ENCODE results near the gene RYK.
"Not testable (repeated sequence)": the region's sequence is repeated elsewhere in the genome, so short reads cannot be mapped to it uniquely, and the experiment has no call there.

RYK gene

DNA sequence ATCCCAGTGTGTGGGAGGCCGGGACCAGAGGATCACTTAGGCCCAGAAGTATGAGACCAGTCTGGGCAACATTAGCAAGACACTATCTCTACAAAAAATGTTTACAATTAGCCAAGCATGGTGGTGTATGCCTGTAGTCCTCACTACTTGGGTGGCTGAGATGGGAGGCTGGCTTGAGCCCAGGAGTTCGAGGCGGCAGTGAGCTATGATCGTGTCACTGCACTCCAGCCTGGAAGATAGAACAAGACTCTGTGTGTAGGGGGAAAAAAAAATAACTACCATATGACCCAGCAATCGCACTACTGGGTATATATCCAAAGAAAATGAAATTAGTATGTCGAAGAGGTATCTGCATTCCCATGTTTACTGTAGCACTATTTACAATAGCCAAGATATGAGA, 22.6 kb downstream of the RYK start:
- in situ Hi-C loops (cut with HindIII; ENCODE audit: low sequenced_read_pairs) = no loop called here

GRCh38 chr3:134224796-134225156, 25.9 kb downstream of the RYK start:
- in situ Hi-C loops (cut with HindIII; ENCODE audit: low sequenced_read_pairs) = not testable (repeated sequence)

DNA sequence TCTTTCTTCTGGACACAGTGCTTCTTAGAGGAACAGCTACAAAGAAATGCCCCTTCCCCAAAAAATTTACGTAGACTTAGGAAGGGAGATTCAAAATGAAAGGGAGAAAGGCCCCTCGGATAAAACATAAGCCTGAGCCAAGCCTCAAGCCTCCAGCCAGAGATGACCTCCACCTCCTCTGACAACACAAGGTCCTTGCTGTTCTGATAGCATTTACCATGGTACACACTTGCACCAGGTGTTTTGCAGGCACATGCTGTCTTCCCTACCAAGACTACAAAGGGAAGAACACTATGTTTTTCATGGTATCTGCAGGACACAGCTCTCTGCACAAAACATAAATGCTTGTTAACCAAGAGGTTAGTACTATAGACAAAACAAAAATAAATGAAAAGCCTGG, 27.8 kb downstream of the RYK start:
- in situ Hi-C loops (cut with HindIII; ENCODE audit: low sequenced_read_pairs) = no loop called here

- in situ Hi-C loops (cut with HindIII; ENCODE audit: low sequenced_read_pairs) = no loop called here
Observed at GRCh38 chr3:134216851-134217250, 33.8 kb downstream of the RYK start.

- in situ Hi-C loops (cut with HindIII; ENCODE audit: low sequenced_read_pairs) = no loop called here
Observed at GRCh38 chr3:134216191-134216764, 34.4 kb downstream of the RYK start.

GRCh38 chr3:134214239-134214638, 36.4 kb downstream of the RYK start:
- in situ Hi-C loops (cut with HindIII; ENCODE audit: low sequenced_read_pairs) = no loop called here

- in situ Hi-C loops (cut with HindIII; ENCODE audit: low sequenced_read_pairs) = no loop called here
Observed at GRCh38 chr3:134212967-134213665, 37.5 kb downstream of the RYK start.

- in situ Hi-C loops (cut with HindIII; ENCODE audit: low sequenced_read_pairs) = no loop called here
Observed at GRCh38 chr3:134211797-134212196, 38.9 kb downstream of the RYK start.

DNA sequence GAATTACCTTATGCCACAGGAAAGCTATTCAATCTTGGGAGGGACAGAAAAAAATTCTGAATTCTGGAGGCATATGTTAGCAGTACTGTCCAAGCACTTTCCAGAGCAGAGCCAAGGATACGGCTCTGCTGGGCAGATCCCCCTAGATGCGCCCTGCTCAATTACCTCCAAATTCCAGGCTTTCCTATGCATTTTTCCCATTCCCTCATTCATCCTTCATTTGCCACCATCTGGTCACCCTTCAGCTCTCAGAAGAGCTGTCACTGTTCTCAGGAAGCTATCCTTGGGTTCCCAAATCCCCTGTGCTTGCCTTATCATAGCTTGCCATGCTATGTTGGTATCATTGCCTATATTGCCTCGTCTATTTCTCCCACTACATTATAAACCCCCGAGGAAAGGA, 45.2 kb downstream of the RYK start:
- in situ Hi-C loops (cut with HindIII; ENCODE audit: low sequenced_read_pairs) = no loop called here

DNA sequence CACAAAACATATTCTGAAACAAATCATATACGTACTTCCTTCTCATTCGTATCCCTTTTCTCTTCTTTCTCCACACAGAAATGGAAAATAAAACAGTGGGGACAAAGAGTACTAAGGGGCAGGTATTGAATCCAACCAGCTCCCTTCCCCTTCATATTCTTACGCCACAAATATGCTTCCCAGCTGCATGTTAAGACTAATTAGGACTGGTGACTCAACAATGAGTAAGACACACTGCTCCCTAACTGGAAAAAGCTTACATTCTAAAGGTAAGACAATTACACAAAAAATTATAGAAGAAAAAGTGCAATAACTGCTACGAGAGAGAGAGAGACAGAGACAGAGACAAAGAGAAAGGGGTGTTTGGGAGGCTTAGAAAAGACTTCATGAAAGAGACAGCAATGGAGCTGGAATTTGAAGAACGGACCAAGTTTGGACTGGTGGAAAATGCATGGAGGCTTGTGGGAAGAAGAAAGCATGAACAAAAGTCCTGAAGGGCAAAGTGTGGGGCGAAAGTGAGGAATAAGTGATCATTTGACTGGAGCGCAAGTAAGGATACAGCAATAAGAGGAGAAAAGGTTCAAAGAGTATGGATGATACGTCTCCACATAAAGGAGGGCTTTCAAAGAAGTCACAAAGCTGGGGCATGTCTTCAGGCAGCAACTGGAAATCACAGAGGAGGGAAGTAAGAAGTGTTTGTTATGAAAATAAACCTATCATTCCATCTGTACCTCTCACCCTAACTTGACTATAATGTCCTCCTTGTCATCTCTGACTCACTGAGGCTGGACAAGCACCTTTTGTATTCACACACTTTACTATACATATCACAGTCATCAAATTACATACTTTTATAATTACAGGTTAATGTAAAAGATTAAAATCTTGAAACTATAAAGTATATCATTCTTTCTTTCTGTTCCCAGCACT, 49.2 kb downstream of the RYK start:
- in situ Hi-C loops (cut with HindIII; ENCODE audit: low sequenced_read_pairs) = no loop called here

DNA sequence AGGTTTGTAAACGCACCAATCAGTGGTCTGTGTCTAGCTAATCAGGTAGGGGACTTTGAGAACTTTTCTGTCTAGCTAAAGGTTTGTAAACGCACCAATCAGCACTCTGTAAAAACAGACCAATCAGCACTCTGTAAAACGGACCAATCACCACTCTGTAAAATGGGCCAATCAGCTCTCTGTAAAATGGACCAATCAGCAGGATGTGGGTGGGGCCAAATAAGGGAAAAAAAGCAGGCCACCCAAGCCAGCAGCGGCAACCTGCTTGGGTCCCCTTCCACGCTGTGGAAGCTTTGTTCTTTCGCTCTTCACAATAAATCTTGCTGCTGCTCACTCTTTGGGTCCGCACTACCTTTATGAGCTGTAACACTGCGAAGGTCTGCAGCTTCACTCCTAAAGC, 50.8 kb downstream of the RYK start:
- in situ Hi-C loops (cut with HindIII; ENCODE audit: low sequenced_read_pairs) = not testable (repeated sequence)

DNA sequence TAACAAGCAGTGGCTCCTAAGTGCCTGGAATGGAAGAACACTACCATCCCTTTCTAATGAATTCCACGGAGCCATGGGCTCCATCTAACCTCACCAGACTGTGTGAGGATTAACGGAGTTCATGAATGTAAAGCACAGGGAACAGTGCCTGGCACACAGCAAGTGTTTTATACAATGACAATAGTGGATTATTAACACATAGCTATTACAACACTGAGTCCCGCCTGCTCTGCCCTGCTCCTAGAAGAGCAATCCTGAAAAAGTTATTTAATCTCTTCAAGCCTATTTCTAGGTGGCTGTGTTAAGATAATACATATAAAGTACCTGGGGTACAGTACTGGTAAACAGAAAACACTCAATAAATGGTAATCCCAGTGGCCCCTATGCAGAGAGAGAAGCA, 51.4 kb downstream of the RYK start:
- in situ Hi-C loops (cut with HindIII; ENCODE audit: low sequenced_read_pairs) = no loop called here

DNA sequence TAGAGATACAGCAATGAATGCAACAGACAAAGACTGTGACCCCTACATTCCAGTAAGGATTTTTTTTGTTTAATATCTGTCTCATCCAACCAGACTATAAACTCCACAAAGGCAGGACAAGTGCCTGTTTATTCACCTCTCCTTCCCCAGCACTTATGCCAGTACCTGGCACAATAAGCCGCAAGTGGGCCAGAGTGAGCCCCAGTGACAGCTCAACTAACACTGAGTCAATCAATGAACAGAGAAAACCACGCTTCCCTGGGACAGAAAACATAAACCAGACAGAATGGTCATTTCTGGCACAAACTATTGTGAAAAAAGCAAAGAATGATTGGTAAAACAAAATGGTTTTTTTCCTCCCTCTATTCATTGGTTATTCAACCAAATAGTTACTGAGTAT, 52.2 kb downstream of the RYK start:
- in situ Hi-C loops (cut with HindIII; ENCODE audit: low sequenced_read_pairs) = no loop called here

GRCh38 chr3:134197681-134198261, 52.9 kb downstream of the RYK start:
- in situ Hi-C loops (cut with HindIII; ENCODE audit: low sequenced_read_pairs) = no loop called here

GRCh38 chr3:134194247-134194646, 56.4 kb downstream of the RYK start:
- in situ Hi-C loops (cut with HindIII; ENCODE audit: low sequenced_read_pairs) = no loop called here

- in situ Hi-C loops (cut with HindIII; ENCODE audit: low sequenced_read_pairs) = no loop called here
Observed at GRCh38 chr3:134190250-134190649, 60.4 kb downstream of the RYK start.

DNA sequence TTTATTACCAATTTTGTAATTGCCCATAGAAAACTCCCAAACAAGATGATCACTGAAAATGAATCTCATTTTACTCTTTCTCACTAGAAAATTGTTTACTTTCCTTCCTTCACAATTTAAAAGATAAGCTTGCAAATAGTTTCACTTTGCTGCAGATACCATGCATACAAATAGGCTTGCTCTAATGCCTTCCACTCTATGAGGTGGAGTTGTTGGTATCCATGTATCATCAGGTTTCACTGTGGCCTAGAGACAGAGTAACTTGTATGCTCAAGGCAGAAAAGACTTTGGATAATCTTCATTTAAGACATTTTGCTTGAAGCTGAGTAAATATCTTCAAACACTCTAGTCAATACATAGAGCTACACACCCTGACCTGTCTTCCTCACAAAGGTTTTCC, 60.8 kb downstream of the RYK start:
- in situ Hi-C loops (cut with HindIII; ENCODE audit: low sequenced_read_pairs) = no loop called here

- in situ Hi-C loops (cut with HindIII; ENCODE audit: low sequenced_read_pairs) = no loop called here
Observed at GRCh38 chr3:134186391-134186790, 64.3 kb downstream of the RYK start.

- in situ Hi-C loops (cut with HindIII; ENCODE audit: low sequenced_read_pairs) = no loop called here
Observed at GRCh38 chr3:134180761-134181160, 69.9 kb downstream of the RYK start.

DNA sequence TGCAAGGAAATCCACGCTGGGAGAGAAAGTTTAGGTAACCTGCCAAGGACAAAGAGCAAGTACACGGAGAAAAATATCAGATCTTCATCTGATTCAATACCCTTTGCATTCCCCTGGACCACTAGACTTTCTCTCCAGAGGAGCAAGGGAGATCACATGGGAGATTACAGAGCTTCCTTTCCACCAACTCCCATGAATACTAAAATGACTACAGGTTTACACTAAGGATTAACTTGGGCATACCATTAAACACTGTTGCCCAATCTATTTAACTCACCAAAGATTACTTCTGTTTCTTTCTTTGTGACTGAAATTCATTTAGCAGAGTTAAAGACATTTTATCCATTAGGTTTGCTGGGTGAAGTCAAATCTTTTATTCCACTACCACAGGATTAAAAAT, 71.2 kb downstream of the RYK start:
- in situ Hi-C loops (cut with HindIII; ENCODE audit: low sequenced_read_pairs) = no loop called here

GRCh38 chr3:134163096-134163495, 87.6 kb downstream of the RYK start:
- in situ Hi-C loops (cut with HindIII; ENCODE audit: low sequenced_read_pairs) = no loop called here
